Right ventricle myocardium superior (tissue), 1 donor: Measurements from ENCODE around the gene MCOLN3. TPM values are rescaled to one million over a fixed set of nuclear protein-coding genes. Genes with fewer than 3 reads are reported as not detected.
"Not testable (repeated sequence)": the region's sequence is repeated elsewhere in the genome, so short reads cannot be mapped to it uniquely, and the experiment has no call there.

ENCODE experiments used
- ATAC-seq: fragments of 200-7000 bp; cut with Tn5 transposase; one replicate; pipeline ENCODE4 v1.9.1; 2020; ENCODE audit warnings: mild to moderate bottlenecking; ENCODE audit not compliant: poor library complexity
- DNase-seq: peaks from one replicate; pipeline ENCODE4 v3.0.0-alpha.2; 2020
- intact Hi-C: fragments of 100-400 bp; cut with DNase I; formaldehyde crosslinking; loops from one replicate; pipeline ENCODE4 v1.11.2; 2022
- total RNA-seq: library from RNA; stranded (reverse); fragmentation: NEBNext Ultra II Directional; extraction: Animal tissue kit (Norgen Biotek cat#: 25700); gene quantifications from one replicate; pipeline ENCODE4 v1.2.1, GENCODE V29; 2021
- donor health status: DM: no; HTN: yes; CAD: no; lungs with severe emphysema.

Gene MCOLN3
- total RNA-seq, 1 donor from 2014 or later, result 1.7 TPM

- DNase-seq (no peak), ATAC-seq (peak; percentile 68)
- intact Hi-C loops, result no loop called here
These were observed 50.4 kb downstream of the MCOLN3 start for GRCh38 chr1:84997667-84998600.

- DNase-seq, result peak; percentile 56
- intact Hi-C loops, result no loop called here
- ATAC-seq, result peak; percentile 98
These were observed 51.2 kb downstream of the MCOLN3 start, which contains the start of gene MCOLN2 for GRCh38 chr1:84996846-84997666. Gene MCOLN2 (minus strand): TSS chr1:84997113. CDS start chr1:84996872, 241 bp downstream.

- intact Hi-C loops, result no loop called here
- ATAC-seq (no peak), DNase-seq (no peak)
These were observed 52.6 kb downstream of the MCOLN3 start for GRCh38 chr1:84995484-84996334.

GRCh38 chr1:84991097-84991920 lies 57.0 kb downstream of the MCOLN3 start:
- no peak for DNase-seq
- intact Hi-C loops, result no loop called here
- ATAC-seq, result no peak

- intact Hi-C loops, result no loop called here
- DNase-seq (no peak), ATAC-seq (no peak)
These were observed 59.7 kb downstream of the MCOLN3 start for GRCh38 chr1:84988588-84988987.

GRCh38 chr1:84986561-84986960 lies 61.7 kb downstream of the MCOLN3 start:
- ATAC-seq, intact Hi-C loops, DNase-seq: not testable (repeated sequence)

- no peak for ATAC-seq
- intact Hi-C loops, result no loop called here
- DNase-seq, result no peak
These were observed 62.9 kb downstream of the MCOLN3 start for GRCh38 chr1:84985365-84985764.

GRCh38 chr1:84982395-84982794 lies 65.9 kb downstream of the MCOLN3 start:
- ATAC-seq (no peak), DNase-seq (no peak)
- intact Hi-C loops, result no loop called here

- no peak for DNase-seq
- intact Hi-C loops, result no loop called here
- ATAC-seq, result no peak
These were observed 73.3 kb downstream of the MCOLN3 start for GRCh38 chr1:84975035-84975434.

GRCh38 chr1:84973498-84974334 lies 74.6 kb downstream of the MCOLN3 start:
- no peak for ATAC-seq
- DNase-seq, result no peak
- intact Hi-C loops, result no loop called here

GRCh38 chr1:84972377-84972987 lies 75.8 kb downstream of the MCOLN3 start:
- no peak for DNase-seq
- intact Hi-C loops, result no loop called here
- ATAC-seq, result no peak

GRCh38 chr1:84971957-84972356 lies 76.3 kb downstream of the MCOLN3 start:
- intact Hi-C loops, result no loop called here
- DNase-seq (no peak), ATAC-seq (no peak)

- intact Hi-C loops, result no loop called here
- ATAC-seq (no peak), DNase-seq (no peak)
These were observed 78.6 kb downstream of the MCOLN3 start for GRCh38 chr1:84969489-84970250.

- intact Hi-C loops, result no loop called here
- DNase-seq, result no peak
- ATAC-seq, result no peak
These were observed 79.4 kb downstream of the MCOLN3 start for GRCh38 chr1:84968865-84969264.

- ATAC-seq, result no peak
- intact Hi-C loops, result no loop called here
- no peak for DNase-seq
These were observed 80.2 kb downstream of the MCOLN3 start for GRCh38 chr1:84968101-84968500.
